Hepatocyte (in vitro differentiated cells): ENCODE data around the gene CPLANE2. TPM values are rescaled to one million over a fixed set of nuclear protein-coding genes. Genes with fewer than 3 reads are reported as not detected.
"Not testable (repeated sequence)": the region's sequence is repeated elsewhere in the genome, so short reads cannot be mapped to it uniquely, and the experiment has no call there.

Source experiments
- DNase-seq: peaks from one replicate; pipeline ENCODE4 v3.0.0-alpha.2; 2016; ENCODE audit warnings: low spot score
- H2AFZ ChIP-seq: fragments of 200-600 bp; sonication (generic); 2 replicates; pipeline ENCODE4 v1.6.0; 2016; ENCODE audit warnings: antibody characterized with exemption, mild to moderate bottlenecking
- H3K27ac ChIP-seq: fragments of 200-600 bp; sonication (generic); 2 replicates; pipeline ENCODE4 v1.5.1; 2016; ENCODE audit warnings: mild to moderate bottlenecking
- H3K27me3 ChIP-seq: fragments of 200-600 bp; sonication (generic); 2 replicates; pipeline ENCODE4 v1.6.1; 2016
- H3K36me3 ChIP-seq: fragments of 200-600 bp; sonication (generic); replicated peaks from 2 replicates; pipeline ENCODE4 v1.5.1; 2016; ENCODE audit warnings: low read depth; ENCODE audit not compliant: insufficient read depth
- H3K4me1 ChIP-seq: fragments of 200-600 bp; sonication (generic); 2 replicates; pipeline ENCODE4 v1.5.1; 2016; ENCODE audit warnings: mild to moderate bottlenecking, moderate library complexity; ENCODE audit not compliant: insufficient read depth
- H3K4me2 ChIP-seq: fragments of 200-600 bp; sonication (generic); 2 replicates; pipeline ENCODE4 v1.6.0; 2016
- H3K4me3 ChIP-seq: fragments of 200-600 bp; sonication (generic); 2 replicates; pipeline ENCODE4 v1.5.1; 2016; ENCODE audit warnings: mild to moderate bottlenecking
- H3K79me2 ChIP-seq: fragments of 200-600 bp; sonication (generic); 2 replicates; pipeline ENCODE4 v1.6.0; 2017; ENCODE audit warnings: mild to moderate bottlenecking
- H3K9me2 ChIP-seq: fragments of 200-600 bp; sonication (generic); replicated peaks from 2 replicates; pipeline ENCODE4 v1.6.0; 2017; ENCODE audit warnings: mild to moderate bottlenecking; ENCODE audit not compliant: insufficient read depth
- H3K9me3 ChIP-seq: fragments of 200-600 bp; sonication (generic); 2 replicates; pipeline ENCODE4 v1.5.1; 2016; ENCODE audit warnings: low read depth, mild to moderate bottlenecking
- H4K20me1 ChIP-seq: fragments of 200-600 bp; sonication (generic); 2 replicates; pipeline ENCODE4 v1.6.0; 2016; ENCODE audit warnings: mild to moderate bottlenecking; ENCODE audit not compliant: insufficient read depth, poor library complexity, severe bottlenecking
- EZH2 ChIP-seq: fragments of 200-600 bp; sonication (generic); IDR thresholded peaks from 2 replicates; pipeline ENCODE4 v1.6.1; 2016; ENCODE audit warnings: antibody characterized with exemption, mild to moderate bottlenecking, borderline replicate concordance
- EZH2phosphoT487 ChIP-seq: fragments of 200-600 bp; sonication (generic); IDR thresholded peaks from one replicate; pipeline ENCODE4 v1.6.1; 2018; ENCODE audit warnings: antibody characterized with exemption, mild to moderate bottlenecking, low read depth, moderate library complexity; ENCODE audit not compliant: unreplicated experiment, severe bottlenecking
- WGBS: methylation state at CpG from one replicate; pipeline ENCODE4 v1.1.6; 2016; ENCODE audit warnings: low lambda C conversion rate; ENCODE audit errors: missing lambda C conversion rate; 5-methylcytosine and 5-hydroxymethylcytosine counted together
- polyA plus RNA-seq: library from polyadenylated mRNA; unstranded; fragments of >200 nt; fragmentation: Nextera tagmentation; extraction: Ambion mirVana; gene quantifications from 2 replicates; pipeline ENCODE4 v1.2.1, GENCODE V29; 2016
- total RNA-seq: library from RNA; depleted of rRNA; stranded (reverse); fragments of >200 nt; gene quantifications from 2 replicates; pipeline ENCODE4 v1.2.3, GENCODE V29; 2014
- TF ChIP-seq, protein P1 (sequence below): fragments of 200-600 bp; sonication (generic); IDR thresholded peaks from 2 replicates; pipeline ENCODE4 v1.5.1; 2016; ENCODE audit warnings: antibody characterized with exemption, mild to moderate bottlenecking; ENCODE audit not compliant: poor library complexity

Gene CPLANE2
- total and polyA plus RNA-seq, 2 experiments from 2014 or later: 5.4 to 6.6 TPM

DNA sequence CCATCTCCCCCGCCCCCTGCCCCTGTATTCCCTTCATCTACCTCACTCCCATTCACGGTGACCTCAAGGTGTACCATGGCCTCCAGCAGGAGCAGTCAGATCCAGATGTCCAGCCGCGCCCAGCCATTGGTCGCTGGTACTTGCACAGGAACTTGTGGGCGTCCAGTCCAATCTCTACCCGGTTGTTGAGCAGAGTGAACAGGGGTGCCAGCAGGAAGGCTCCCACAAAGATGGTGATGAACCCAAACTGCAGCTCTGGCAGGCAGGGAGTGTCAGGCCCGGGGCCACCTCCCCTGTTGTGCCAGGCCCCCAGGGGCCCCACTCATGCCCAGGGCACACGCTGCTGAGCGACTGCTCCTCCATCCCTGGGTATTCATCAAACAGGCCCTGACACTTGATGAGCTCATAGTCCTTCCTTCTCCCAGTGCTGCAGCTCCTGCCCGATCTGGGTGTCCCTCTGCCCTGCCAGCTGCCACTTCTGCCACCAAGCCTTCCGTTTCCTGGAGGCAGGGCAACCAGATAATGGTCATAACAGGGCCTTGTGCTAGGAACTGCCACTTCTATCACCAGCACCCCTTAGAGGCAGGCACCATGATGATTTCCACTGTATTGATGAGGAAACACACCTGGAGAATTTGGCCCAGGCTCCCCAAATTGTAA lies 18.8 kb downstream of the CPLANE2 start:
- H3K4me2 ChIP-seq: peak overlapping the region; percentile 75
- H2AFZ ChIP-seq: no peak overlapping the region
- no peak for TF ChIP-seq EZH2
- TF ChIP-seq EZH2phosphoT487: no peak
- TF ChIP-seq, protein P1, sequence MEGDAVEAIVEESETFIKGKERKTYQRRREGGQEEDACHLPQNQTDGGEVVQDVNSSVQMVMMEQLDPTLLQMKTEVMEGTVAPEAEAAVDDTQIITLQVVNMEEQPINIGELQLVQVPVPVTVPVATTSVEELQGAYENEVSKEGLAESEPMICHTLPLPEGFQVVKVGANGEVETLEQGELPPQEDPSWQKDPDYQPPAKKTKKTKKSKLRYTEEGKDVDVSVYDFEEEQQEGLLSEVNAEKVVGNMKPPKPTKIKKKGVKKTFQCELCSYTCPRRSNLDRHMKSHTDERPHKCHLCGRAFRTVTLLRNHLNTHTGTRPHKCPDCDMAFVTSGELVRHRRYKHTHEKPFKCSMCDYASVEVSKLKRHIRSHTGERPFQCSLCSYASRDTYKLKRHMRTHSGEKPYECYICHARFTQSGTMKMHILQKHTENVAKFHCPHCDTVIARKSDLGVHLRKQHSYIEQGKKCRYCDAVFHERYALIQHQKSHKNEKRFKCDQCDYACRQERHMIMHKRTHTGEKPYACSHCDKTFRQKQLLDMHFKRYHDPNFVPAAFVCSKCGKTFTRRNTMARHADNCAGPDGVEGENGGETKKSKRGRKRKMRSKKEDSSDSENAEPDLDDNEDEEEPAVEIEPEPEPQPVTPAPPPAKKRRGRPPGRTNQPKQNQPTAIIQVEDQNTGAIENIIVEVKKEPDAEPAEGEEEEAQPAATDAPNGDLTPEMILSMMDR: no peak
- peaks cover 10% of the 10 kb centered on the region for H3K4me1 ChIP-seq
- H3K36me3 ChIP-seq: no peaks in the 10 kb centered on the region
- no peaks in the 10 kb centered on the region for H3K27me3 ChIP-seq
- H3K9me3 ChIP-seq: no peaks in the 10 kb centered on the region
- no peaks in the 10 kb centered on the region for H4K20me1 ChIP-seq
- H3K4me3 ChIP-seq: no peak overlapping the region
- no peaks in the 10 kb centered on the region for H3K79me2 ChIP-seq
- H3K9me2 ChIP-seq: no peaks in the 10 kb centered on the region
- DNase-seq: no peak
- H3K27ac ChIP-seq: no peak overlapping the region
- 93% methylated on average over 12 of the region's 12 CpGs for WGBS

- no peaks in the 10 kb centered on the region for H4K20me1 ChIP-seq
- H3K36me3 ChIP-seq: no peaks in the 10 kb centered on the region
- H3K4me2 ChIP-seq: peak overlapping the region; percentile 75
- peaks cover under 1% of the 10 kb centered on the region for H3K79me2 ChIP-seq
- no peaks in the 10 kb centered on the region for H3K27me3 ChIP-seq
- TF ChIP-seq EZH2: no peak
- no peak for TF ChIP-seq EZH2phosphoT487
- TF ChIP-seq, protein P1: no peak
- WGBS: 8% methylated on average over 21 of the region's 46 CpGs
- H3K9me2 ChIP-seq: no peaks in the 10 kb centered on the region
- H2AFZ ChIP-seq: peak overlapping the region; percentile 56
- DNase-seq: peak; percentile 100
- H3K4me1 ChIP-seq: peaks cover 13% of the 10 kb centered on the region
- H3K27ac ChIP-seq: peak overlapping the region; percentile 44
- no peaks in the 10 kb centered on the region for H3K9me3 ChIP-seq
- peak overlapping the region; percentile 29 for H3K4me3 ChIP-seq
These were observed 19.8 kb downstream of the CPLANE2 start for GRCh38 chr1:16217061-16217785.

GRCh38 chr1:16215882-16216753 lies 20.9 kb downstream of the CPLANE2 start:
- Histone ChIP-seq H3K9me3 (no peaks in the 10 kb centered on the region), H2AFZ (peak overlapping the region; percentile 56), H4K20me1 (no peaks in the 10 kb centered on the region), H3K4me1 (peaks cover 13% of the 10 kb centered on the region), H3K4me2 (peak overlapping the region; percentile 75), H3K27ac (peak overlapping the region; percentile 44), H3K36me3 (no peaks in the 10 kb centered on the region), H3K9me2 (no peaks in the 10 kb centered on the region), H3K4me3 (no peak overlapping the region), H3K27me3 (no peaks in the 10 kb centered on the region), H3K79me2 (peaks cover 11% of the 10 kb centered on the region)
- WGBS: 16% methylated on average over 33 of the region's 33 CpGs
- peak; percentile 94 for DNase-seq
- TF ChIP-seq, protein P1: no peak
- TF ChIP-seq EZH2phosphoT487 (no peak), EZH2 (no peak)

- not testable (repeated sequence) for DNase-seq, H3K9me2 ChIP-seq, H3K4me3 ChIP-seq, H4K20me1 ChIP-seq, H3K27ac ChIP-seq, H2AFZ ChIP-seq, H3K9me3 ChIP-seq, H3K4me2 ChIP-seq, H3K27me3 ChIP-seq, H3K36me3 ChIP-seq
- H3K4me1 ChIP-seq: peaks cover 13% of the 10 kb centered on the region
- WGBS: 94% methylated on average over 14 of the region's 14 CpGs
- H3K79me2 ChIP-seq: peaks cover 15% of the 10 kb centered on the region
These were observed 21.7 kb downstream of the CPLANE2 start for GRCh38 chr1:16215240-16215639.

GRCh38 chr1:16213544-16213943 lies 23.4 kb downstream of the CPLANE2 start:
- Histone ChIP-seq H3K79me2 (peaks cover 18% of the 10 kb centered on the region), H3K4me1 (peaks cover 24% of the 10 kb centered on the region)
- not testable (repeated sequence) for H2AFZ ChIP-seq, H4K20me1 ChIP-seq, H3K9me3 ChIP-seq, H3K9me2 ChIP-seq, H3K27ac ChIP-seq, DNase-seq, H3K4me2 ChIP-seq, H3K4me3 ChIP-seq, H3K27me3 ChIP-seq, H3K36me3 ChIP-seq
- WGBS: 95% methylated on average over 3 of the region's 3 CpGs
